GM12874 (cell line): ENCODE measurements around the gene TAB2.

Experiments
- TF ChIP-seq, protein P1 (sequence below): IDR thresholded peaks from 2 replicates; pipeline ENCODE4 v1.5.1; 2011; ENCODE audit warnings: low read depth, mild to moderate bottlenecking, control low read depth, low read length, moderate library complexity; ENCODE audit not compliant: insufficient read depth

Gene TAB2

DNA sequence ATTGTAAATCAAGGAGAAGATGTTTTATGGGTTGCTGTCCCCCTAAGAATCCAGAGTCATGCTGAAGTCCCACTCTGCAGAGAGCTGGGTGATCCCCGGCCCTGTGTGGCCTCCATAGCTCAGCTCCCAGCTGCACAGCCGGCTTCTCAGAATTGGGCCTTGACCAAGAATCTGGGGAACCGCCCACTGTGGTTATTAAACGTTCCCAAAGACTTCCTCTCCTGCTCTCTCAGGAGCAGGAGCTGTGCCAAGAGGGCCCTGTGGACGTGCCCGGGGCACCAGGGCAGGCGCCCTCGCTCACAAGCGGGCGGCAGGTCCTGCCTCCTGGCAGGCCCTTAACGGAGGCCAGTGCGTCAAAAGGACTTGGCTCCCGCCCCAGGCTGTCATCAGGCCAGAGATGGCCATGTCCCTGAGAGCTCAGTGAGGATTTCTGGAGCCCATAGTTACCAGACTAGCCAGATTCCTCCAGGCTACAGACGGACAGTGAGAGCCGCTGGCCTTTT is 136.9 kb downstream of the TAB2 start:
- TF ChIP-seq, protein P1, sequence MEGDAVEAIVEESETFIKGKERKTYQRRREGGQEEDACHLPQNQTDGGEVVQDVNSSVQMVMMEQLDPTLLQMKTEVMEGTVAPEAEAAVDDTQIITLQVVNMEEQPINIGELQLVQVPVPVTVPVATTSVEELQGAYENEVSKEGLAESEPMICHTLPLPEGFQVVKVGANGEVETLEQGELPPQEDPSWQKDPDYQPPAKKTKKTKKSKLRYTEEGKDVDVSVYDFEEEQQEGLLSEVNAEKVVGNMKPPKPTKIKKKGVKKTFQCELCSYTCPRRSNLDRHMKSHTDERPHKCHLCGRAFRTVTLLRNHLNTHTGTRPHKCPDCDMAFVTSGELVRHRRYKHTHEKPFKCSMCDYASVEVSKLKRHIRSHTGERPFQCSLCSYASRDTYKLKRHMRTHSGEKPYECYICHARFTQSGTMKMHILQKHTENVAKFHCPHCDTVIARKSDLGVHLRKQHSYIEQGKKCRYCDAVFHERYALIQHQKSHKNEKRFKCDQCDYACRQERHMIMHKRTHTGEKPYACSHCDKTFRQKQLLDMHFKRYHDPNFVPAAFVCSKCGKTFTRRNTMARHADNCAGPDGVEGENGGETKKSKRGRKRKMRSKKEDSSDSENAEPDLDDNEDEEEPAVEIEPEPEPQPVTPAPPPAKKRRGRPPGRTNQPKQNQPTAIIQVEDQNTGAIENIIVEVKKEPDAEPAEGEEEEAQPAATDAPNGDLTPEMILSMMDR = no peak

DNA sequence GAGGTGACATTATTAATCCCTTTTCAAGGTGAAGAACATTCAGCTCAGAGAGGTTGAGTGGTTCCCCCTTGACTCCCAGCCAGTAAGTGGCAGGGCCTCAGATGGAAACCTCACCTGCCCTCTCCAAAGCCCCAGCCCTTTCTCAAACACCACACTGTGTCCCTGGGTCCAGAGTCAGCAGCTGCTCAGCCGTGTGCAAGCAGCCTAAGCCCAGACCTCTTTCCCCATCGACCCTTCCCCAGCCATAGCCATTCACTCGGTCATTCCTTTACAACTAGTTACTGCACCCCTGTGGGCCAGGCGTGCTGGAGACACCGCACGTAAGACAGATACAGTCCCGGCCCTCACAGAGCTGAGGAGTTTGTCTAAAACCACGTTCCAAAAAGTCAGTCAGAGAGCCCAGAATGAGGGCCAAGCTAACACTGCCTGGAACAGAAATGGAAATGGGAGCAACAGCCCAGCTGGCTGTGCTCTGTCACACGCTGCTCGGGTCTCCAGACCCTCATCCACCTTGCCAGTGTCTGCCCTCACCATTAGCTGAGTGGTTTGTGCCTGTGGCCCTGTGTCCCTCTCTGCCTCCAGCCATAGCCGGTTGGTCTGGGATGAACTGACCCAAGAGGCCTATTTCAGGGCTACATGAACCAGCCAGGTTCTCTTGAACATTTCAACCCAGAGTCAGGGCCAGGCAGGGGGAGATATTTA is 137.7 kb downstream of the TAB2 start:
- TF ChIP-seq, protein P1 = no peak

DNA sequence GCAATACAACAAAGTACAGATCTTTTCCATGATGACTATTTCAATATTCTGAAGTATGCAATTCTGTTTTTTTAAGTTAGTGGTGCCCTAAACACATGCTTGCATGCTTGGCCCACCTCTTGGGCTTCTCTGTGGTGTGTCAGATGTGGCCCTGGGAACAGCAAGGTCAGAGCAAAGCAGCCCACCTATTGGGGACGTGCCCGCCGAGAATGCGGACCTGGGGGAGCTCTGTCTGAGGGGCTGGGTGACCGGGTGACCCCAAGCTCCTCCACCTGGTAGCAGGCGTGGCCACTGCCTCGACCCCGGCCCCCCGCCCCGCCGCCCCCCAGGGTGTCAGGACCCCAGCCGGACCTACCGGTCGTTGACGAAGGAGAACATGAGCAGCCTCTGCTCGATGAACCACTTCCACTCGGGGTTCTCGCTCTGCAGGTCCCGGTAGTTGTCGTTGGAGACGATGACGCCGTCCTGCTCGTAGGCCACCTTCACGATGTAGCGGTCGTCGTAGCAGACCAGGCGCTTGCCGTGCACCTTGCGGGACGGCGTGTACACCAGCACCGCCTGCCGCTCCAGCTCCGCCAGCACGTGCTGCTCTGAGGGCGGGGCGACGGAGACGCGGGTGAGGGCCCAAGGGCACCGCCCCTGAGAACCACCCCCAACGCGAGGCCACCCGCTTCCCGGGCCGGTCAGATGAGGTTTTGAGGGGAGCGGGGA is 139.0 kb downstream of the TAB2 start:
- TF ChIP-seq, protein P1 = no peak

DNA sequence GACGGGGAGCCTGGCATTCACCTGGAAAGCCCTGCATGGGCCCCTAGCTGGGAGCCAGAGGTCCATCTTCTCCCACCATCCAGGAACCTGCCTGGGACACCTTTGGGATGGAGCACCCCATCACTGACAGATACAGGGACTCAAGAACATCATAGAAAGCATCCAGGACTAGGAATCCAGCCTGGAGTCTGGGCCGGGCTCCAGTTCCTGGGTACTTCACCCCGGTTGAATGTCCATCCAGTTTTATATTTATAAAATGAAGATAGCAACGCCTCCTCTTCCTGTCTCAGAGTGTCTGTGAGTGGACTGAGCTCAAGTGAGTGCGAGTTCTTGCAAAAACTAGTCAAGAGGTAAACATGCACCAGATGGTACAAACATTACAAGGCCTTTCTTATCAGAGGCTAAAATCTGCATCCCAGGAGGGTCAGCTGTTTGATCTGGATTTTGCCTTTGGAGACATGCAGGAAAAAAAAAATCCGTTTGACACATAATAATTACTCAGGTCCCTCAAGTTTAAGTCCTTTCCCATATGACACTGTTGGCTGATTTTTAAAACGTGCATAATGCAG is 139.9 kb downstream of the TAB2 start:
- TF ChIP-seq, protein P1 = no peak

DNA sequence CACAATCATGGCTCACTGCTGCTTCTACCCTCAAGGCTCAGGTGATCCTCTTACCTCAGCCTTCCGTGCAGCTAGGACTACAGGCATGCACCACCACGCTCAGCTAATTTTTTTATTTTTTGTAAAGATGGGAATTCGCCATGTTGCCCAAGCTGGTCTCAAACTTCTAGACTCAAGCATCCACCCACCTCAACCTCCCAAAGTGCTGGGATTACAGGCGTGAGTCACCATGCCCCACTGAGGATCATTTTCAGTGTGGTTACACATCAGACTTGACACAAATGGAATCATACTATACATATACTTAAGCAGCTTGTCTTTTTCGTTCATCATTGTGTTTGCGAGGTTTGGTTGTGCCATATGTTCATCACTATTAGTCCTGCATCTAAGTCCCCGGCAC is 140.7 kb downstream of the TAB2 start:
- TF ChIP-seq, protein P1 = no peak

DNA sequence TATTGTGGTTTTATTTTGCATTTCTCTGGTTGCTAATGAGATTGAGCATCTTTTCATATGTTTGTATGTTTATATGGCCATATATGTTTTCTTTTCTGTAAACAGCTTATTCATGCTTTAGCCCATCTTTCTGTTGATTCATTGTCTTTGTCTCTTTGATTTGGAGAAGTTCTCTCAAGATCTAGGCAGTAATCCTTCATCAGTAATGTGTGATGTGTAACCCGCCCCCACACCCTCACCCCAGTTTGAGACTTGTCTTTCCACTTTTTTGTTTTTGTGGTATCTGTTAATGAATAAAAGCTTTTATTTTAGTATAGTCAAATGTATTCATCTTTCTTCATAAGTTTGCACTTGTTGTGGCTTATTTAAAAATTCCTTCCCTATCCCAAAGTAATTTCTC is 141.3 kb downstream of the TAB2 start:
- TF ChIP-seq, protein P1 = no peak

DNA sequence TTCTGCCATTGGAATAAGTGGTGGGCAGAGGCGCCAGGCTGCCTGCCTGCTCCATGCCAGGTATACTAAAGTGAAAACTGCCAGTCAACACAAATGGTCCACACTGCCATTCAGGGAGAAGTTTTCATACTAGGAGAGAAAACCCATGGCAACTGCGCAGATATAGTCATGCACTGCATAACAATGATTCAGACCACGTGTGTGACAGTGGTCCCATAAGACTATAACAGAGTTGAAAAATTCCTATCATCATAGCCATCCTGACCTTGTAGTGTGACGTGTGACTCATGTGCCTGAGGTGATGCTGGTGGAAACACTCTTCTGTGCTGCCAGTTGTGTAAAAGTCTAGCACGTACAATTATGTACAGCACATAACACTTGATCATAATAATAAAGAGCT is 142.2 kb downstream of the TAB2 start:
- TF ChIP-seq, protein P1 = no peak
